Right hindlimb (tissue), 1 donor: ENCODE measurements around the gene RASGRF2.

Source experiments
- DNase-seq: peaks from one replicate; pipeline ENCODE4 v3.0.0-alpha.2; 2018

RASGRF2 gene

GRCh38 chr5:81142108-81142507, 181.9 kb downstream of the RASGRF2 start:
- DNase-seq = no peak

GRCh38 chr5:81145329-81145935, 185.3 kb downstream of the RASGRF2 start:
- no peak for DNase-seq

GRCh38 chr5:81146031-81146430, 185.9 kb downstream of the RASGRF2 start:
- DNase-seq = no peak

GRCh38 chr5:81147011-81147885, 187.1 kb downstream of the RASGRF2 start:
- DNase-seq = no peak

GRCh38 chr5:81147886-81148571, 187.9 kb downstream of the RASGRF2 start:
- DNase-seq = no peak

GRCh38 chr5:81151546-81151945, 191.4 kb downstream of the RASGRF2 start:
- no peak for DNase-seq

GRCh38 chr5:81154725-81155124, 194.6 kb downstream of the RASGRF2 start:
- DNase-seq = no peak

GRCh38 chr5:81156732-81157131, 196.6 kb downstream of the RASGRF2 start:
- no peak for DNase-seq

- no peak for DNase-seq
Observed at GRCh38 chr5:81161012-81161601, 200.9 kb downstream of the RASGRF2 start.

- no peak for DNase-seq
Observed at GRCh38 chr5:81162501-81162900, 202.3 kb downstream of the RASGRF2 start.

GRCh38 chr5:81163651-81164050, 203.5 kb downstream of the RASGRF2 start:
- DNase-seq = no peak

GRCh38 chr5:81164476-81164875, 204.3 kb downstream of the RASGRF2 start:
- DNase-seq = no peak

- no peak for DNase-seq
Observed at GRCh38 chr5:81164936-81165335, 204.8 kb downstream of the RASGRF2 start.

GRCh38 chr5:81165493-81166119, 205.4 kb downstream of the RASGRF2 start:
- DNase-seq = peak; percentile 74

GRCh38 chr5:81166430-81166829, 206.3 kb downstream of the RASGRF2 start:
- DNase-seq = no peak

- DNase-seq = no peak
Observed at GRCh38 chr5:81167078-81167477, 206.9 kb downstream of the RASGRF2 start.

GRCh38 chr5:81167544-81167943, 207.4 kb downstream of the RASGRF2 start:
- DNase-seq = no peak

GRCh38 chr5:81169924-81170323, 209.8 kb downstream of the RASGRF2 start:
- DNase-seq = no peak

- DNase-seq = no peak
Observed at GRCh38 chr5:81171769-81172168, 211.6 kb downstream of the RASGRF2 start.

GRCh38 chr5:81172710-81173109, 212.5 kb downstream of the RASGRF2 start:
- DNase-seq = no peak

- no peak for DNase-seq
Observed at GRCh38 chr5:81177061-81177460, 216.9 kb downstream of the RASGRF2 start.

- DNase-seq = no peak
Observed at GRCh38 chr5:81179959-81180358, 219.8 kb downstream of the RASGRF2 start.
